GM06990 (cell line): Measurements from ENCODE around the gene SHFL.

Experiments used
- DNase-seq: peaks from one replicate; pipeline ENCODE4 v3.0.0-alpha.2; 2011; ENCODE audit not compliant: insufficient read length; ENCODE audit errors: extremely low read depth
- H3K27me3 ChIP-seq: replicated peaks from 2 replicates; pipeline ENCODE4 v1.6.0; 2011; ENCODE audit warnings: low read length; ENCODE audit not compliant: control insufficient read depth, insufficient read depth
- H3K36me3 ChIP-seq: 2 replicates; pipeline ENCODE4 v1.5.1; 2011; ENCODE audit warnings: low read length; ENCODE audit not compliant: control insufficient read depth, insufficient read depth
- H3K4me3 ChIP-seq: replicated peaks from 2 replicates; pipeline ENCODE4 v1.5.1; 2011; ENCODE audit warnings: low read depth, mild to moderate bottlenecking, control low read depth, low read length
- TF ChIP-seq, protein P1 (sequence below): IDR thresholded peaks from 2 replicates; pipeline ENCODE4 v1.5.1; 2011; ENCODE audit warnings: low read length, control low read depth, mild to moderate bottlenecking, inconsistent platforms; ENCODE audit not compliant: insufficient read depth, poor library complexity, severe bottlenecking

Gene SHFL

GRCh38 chr19:10110972-10111317 lies 24.8 kb downstream of the SHFL start:
- H3K4me3 ChIP-seq = peak overlapping the region; percentile 50
- H3K36me3 ChIP-seq = peaks cover 55% of the 10 kb centered on the region
- H3K27me3 ChIP-seq = no peaks in the 10 kb centered on the region
- TF ChIP-seq, protein P1, sequence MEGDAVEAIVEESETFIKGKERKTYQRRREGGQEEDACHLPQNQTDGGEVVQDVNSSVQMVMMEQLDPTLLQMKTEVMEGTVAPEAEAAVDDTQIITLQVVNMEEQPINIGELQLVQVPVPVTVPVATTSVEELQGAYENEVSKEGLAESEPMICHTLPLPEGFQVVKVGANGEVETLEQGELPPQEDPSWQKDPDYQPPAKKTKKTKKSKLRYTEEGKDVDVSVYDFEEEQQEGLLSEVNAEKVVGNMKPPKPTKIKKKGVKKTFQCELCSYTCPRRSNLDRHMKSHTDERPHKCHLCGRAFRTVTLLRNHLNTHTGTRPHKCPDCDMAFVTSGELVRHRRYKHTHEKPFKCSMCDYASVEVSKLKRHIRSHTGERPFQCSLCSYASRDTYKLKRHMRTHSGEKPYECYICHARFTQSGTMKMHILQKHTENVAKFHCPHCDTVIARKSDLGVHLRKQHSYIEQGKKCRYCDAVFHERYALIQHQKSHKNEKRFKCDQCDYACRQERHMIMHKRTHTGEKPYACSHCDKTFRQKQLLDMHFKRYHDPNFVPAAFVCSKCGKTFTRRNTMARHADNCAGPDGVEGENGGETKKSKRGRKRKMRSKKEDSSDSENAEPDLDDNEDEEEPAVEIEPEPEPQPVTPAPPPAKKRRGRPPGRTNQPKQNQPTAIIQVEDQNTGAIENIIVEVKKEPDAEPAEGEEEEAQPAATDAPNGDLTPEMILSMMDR = no peak
- no peak for DNase-seq

GRCh38 chr19:10111405-10111811 lies 25.3 kb downstream of the SHFL start, which contains the start of gene P2RY11:
Gene P2RY11 (plus strand): TSS chr19:10111693. CDS start chr19:10111722, 29 bp downstream.
- DNase-seq = peak; percentile 73
- Histone ChIP-seq H3K36me3 (peaks cover 59% of the 10 kb centered on the region), H3K4me3 (peak within 1 kb of the TSS; percentile 50), H3K27me3 (no peaks in the 10 kb centered on the region)
- TF ChIP-seq, protein P1 = no peak

DNA sequence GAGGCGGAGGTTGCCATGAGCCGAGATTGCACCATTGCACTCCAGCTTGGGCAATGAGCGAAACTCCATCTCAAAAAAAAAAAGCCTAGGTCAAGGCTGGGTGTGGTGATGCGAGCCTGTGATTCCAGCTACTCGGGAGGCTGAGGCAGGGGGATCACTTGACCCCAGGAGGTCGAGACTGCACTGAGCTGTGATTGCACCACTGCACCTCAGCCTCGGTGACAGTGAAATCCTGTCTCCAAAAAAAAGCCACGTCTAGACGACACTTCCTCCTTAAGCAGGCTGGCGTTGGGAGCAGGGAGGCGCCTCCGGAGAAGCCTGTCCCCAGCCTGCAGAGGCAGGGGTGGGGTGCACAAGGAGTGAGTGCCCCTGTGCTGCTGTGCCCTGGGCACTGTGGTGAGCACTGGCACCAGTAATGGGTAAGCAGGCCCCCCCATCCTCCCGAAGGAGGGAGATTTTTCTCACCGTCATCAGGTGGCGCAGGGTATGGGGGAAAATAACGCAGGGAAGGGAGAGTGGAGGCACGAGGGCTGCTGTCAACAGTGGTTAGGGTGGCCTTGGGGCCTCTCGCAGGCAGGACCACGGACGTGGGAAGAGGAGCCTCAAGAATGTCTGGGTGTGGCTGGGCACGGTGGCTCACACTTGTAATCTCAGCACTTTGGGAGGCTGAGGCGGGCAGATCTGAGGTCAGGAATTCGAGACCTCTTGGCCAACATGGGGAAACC lies 26.1 kb downstream of the SHFL start:
- TF ChIP-seq, protein P1 = no peak
- peaks cover 66% of the 10 kb centered on the region for H3K36me3 ChIP-seq
- peak overlapping the region; percentile 3 for H3K4me3 ChIP-seq
- DNase-seq = peak; percentile 42
- H3K27me3 ChIP-seq = no peaks in the 10 kb centered on the region

GRCh38 chr19:10112895-10113591 lies 26.9 kb downstream of the SHFL start:
- H3K27me3 ChIP-seq = no peaks in the 10 kb centered on the region
- peaks cover 64% of the 10 kb centered on the region for H3K36me3 ChIP-seq
- TF ChIP-seq, protein P1 = peak; percentile 94
- H3K4me3 ChIP-seq = no peak overlapping the region; the same call in 1 of the 2 replicates
- DNase-seq = peak; percentile 82

GRCh38 chr19:10113592-10113963 lies 27.5 kb downstream of the SHFL start:
- DNase-seq = peak; percentile 63
- Histone ChIP-seq H3K27me3 (no peaks in the 10 kb centered on the region), H3K36me3 (peaks cover 59% of the 10 kb centered on the region), H3K4me3 (no peak overlapping the region)
- TF ChIP-seq, protein P1 = no peak
